Lower lobe of right lung (tissue), 2 donors: ENCODE data around the gene HOXA13. TPM values are rescaled to one million over a fixed set of nuclear protein-coding genes. Genes with fewer than 3 reads are reported as not detected.

ENCODE experiments used
- ATAC-seq, 2 donors: fragments of 200-7000 bp; cut with Tn5 transposase; one replicate each; pipeline ENCODE4 v1.9.1; 2020 to 2022; ENCODE audit warnings: mild to moderate bottlenecking in 2 of 2, moderate library complexity in 2 of 2
- DNase-seq: peaks from one replicate; pipeline ENCODE4 v3.0.0-alpha.2; 2020
- H3K27ac ChIP-seq: fragments of 200-600 bp; one replicate; pipeline ENCODE4 v1.8.0; 2022
- H3K27me3 ChIP-seq: fragments of 200-600 bp; one replicate; pipeline ENCODE4 v1.8.0; 2022; ENCODE audit warnings: low read depth
- H3K36me3 ChIP-seq: fragments of 200-600 bp; one replicate; pipeline ENCODE4 v1.8.0; 2022; ENCODE audit warnings: mild to moderate bottlenecking
- H3K4me1 ChIP-seq: fragments of 200-600 bp; one replicate; pipeline ENCODE4 v1.8.0; 2022
- H3K4me3 ChIP-seq: fragments of 200-600 bp; one replicate; pipeline ENCODE4 v1.8.0; 2022; ENCODE audit warnings: mild to moderate bottlenecking
- H3K9me3 ChIP-seq: fragments of 200-600 bp; one replicate; pipeline ENCODE4 v1.8.0; 2022
- CTCF ChIP-seq: fragments of 200-600 bp; IDR thresholded peaks from one replicate; pipeline ENCODE4 v1.8.0; 2022; ENCODE audit warnings: antibody characterized with exemption, mild to moderate bottlenecking
- intact Hi-C: fragments of 100-400 bp; cut with DNase I; formaldehyde crosslinking; loops from one replicate; pipeline ENCODE4 v1.11.0; 2022
- total RNA-seq: library from RNA; stranded (reverse); fragmentation: NEBNext Ultra II Directional; extraction: Animal tissue kit (Norgen Biotek cat#: 25700); gene quantifications from one replicate; pipeline ENCODE4 v1.2.1, GENCODE V29; 2021
- donor health status: DM: no; HTN: yes; CAD: no; lungs with severe emphysema.

Gene HOXA13
- total RNA-seq, 1 donor from 2014 or later: not detected

GRCh38 chr7:27150568-27151340 is 49.1 kb downstream of the HOXA13 start:
- Histone ChIP-seq H3K4me1 (peaks cover 63% of the 10 kb centered on the region), H3K9me3 (no peaks in the 10 kb centered on the region), H3K27ac (peak overlapping the region; percentile 89), H3K4me3 (peak overlapping the region; percentile 60), H3K36me3 (no peaks in the 10 kb centered on the region), H3K27me3 (peaks cover 89% of the 10 kb centered on the region)
- ATAC-seq: peak; percentile 75 to 87
- intact Hi-C loops: loop anchor here (10.0 kb wide), 1 partner anchor 776 kb away; no protein-coding TSS in a partner anchor
- DNase-seq: peak; percentile 82
- peak; percentile 90 for TF ChIP-seq CTCF

- Histone ChIP-seq H3K27ac (peak overlapping the region; percentile 89), H3K4me3 (peak overlapping the region; percentile 60), H3K27me3 (peaks cover 84% of the 10 kb centered on the region), H3K9me3 (no peaks in the 10 kb centered on the region), H3K4me1 (peaks cover 55% of the 10 kb centered on the region), H3K36me3 (no peaks in the 10 kb centered on the region)
- intact Hi-C loops: loop anchor here (10.0 kb wide), 1 partner anchor 775 kb away; no protein-coding TSS in a partner anchor
- DNase-seq: peak; percentile 41
- TF ChIP-seq CTCF: no peak
- no peak for ATAC-seq
These were observed 49.9 kb downstream of the HOXA13 start for GRCh38 chr7:27149842-27150567.

GRCh38 chr7:27148756-27149641 is 50.9 kb downstream of the HOXA13 start:
- intact Hi-C loops: no loop called here
- ATAC-seq (no peak), DNase-seq (no peak)
- Histone ChIP-seq H3K4me1 (peaks cover 51% of the 10 kb centered on the region), H3K36me3 (no peaks in the 10 kb centered on the region), H3K27ac (peak overlapping the region; percentile 89), H3K4me3 (peak overlapping the region; percentile 60), H3K9me3 (no peaks in the 10 kb centered on the region), H3K27me3 (peaks cover 82% of the 10 kb centered on the region)
- TF ChIP-seq CTCF: no peak

- Histone ChIP-seq H3K4me3 (peak overlapping the region; percentile 60), H3K9me3 (no peaks in the 10 kb centered on the region), H3K27me3 (peaks cover 82% of the 10 kb centered on the region), H3K27ac (peak overlapping the region; percentile 89), H3K36me3 (no peaks in the 10 kb centered on the region), H3K4me1 (peaks cover 51% of the 10 kb centered on the region)
- no peak for ATAC-seq
- no peak for TF ChIP-seq CTCF
- intact Hi-C loops: no loop called here
- DNase-seq: peak; percentile 46
These were observed 51.7 kb downstream of the HOXA13 start for GRCh38 chr7:27148031-27148755.
